Choroid plexus epithelial cell (primary cell): ENCODE measurements around the gene SRMS.

Experiments used
- DNase-seq: peaks from one replicate; pipeline ENCODE4 v3.0.0-alpha.2; 2010; ENCODE audit warnings: low read depth
- H3K4me3 ChIP-seq: 2 replicates; pipeline ENCODE4 v1.5.1; 2011; ENCODE audit warnings: low read depth, mild to moderate bottlenecking, control low read depth, low read length, moderate library complexity
- TF ChIP-seq, protein P1 (sequence below): conservative IDR thresholded peaks from 2 replicates; pipeline ENCODE4 v1.5.1; 2011; ENCODE audit warnings: low read depth, mild to moderate bottlenecking, control low read depth, inconsistent platforms, low read length, moderate library complexity

SRMS gene

DNA sequence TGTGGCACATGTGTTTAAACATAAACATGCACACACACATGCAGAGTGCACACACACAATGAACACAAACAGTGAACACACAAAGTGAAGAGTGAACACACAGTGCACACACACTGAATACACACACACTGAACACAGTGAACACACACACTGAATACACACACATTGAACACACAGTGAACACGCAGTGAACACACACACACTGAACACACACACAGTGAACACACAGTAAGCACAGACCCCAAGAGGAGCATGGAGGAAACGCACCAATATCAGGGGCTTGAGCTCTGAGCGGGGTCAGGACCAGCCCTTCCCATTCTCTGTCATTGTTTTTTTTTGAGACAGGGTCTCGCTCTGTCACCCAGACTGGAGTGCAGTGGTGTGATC is 43.6 kb upstream of the SRMS start:
- no peak for DNase-seq
- TF ChIP-seq, protein P1, sequence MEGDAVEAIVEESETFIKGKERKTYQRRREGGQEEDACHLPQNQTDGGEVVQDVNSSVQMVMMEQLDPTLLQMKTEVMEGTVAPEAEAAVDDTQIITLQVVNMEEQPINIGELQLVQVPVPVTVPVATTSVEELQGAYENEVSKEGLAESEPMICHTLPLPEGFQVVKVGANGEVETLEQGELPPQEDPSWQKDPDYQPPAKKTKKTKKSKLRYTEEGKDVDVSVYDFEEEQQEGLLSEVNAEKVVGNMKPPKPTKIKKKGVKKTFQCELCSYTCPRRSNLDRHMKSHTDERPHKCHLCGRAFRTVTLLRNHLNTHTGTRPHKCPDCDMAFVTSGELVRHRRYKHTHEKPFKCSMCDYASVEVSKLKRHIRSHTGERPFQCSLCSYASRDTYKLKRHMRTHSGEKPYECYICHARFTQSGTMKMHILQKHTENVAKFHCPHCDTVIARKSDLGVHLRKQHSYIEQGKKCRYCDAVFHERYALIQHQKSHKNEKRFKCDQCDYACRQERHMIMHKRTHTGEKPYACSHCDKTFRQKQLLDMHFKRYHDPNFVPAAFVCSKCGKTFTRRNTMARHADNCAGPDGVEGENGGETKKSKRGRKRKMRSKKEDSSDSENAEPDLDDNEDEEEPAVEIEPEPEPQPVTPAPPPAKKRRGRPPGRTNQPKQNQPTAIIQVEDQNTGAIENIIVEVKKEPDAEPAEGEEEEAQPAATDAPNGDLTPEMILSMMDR = no peak
- no peak overlapping the region for H3K4me3 ChIP-seq

DNA sequence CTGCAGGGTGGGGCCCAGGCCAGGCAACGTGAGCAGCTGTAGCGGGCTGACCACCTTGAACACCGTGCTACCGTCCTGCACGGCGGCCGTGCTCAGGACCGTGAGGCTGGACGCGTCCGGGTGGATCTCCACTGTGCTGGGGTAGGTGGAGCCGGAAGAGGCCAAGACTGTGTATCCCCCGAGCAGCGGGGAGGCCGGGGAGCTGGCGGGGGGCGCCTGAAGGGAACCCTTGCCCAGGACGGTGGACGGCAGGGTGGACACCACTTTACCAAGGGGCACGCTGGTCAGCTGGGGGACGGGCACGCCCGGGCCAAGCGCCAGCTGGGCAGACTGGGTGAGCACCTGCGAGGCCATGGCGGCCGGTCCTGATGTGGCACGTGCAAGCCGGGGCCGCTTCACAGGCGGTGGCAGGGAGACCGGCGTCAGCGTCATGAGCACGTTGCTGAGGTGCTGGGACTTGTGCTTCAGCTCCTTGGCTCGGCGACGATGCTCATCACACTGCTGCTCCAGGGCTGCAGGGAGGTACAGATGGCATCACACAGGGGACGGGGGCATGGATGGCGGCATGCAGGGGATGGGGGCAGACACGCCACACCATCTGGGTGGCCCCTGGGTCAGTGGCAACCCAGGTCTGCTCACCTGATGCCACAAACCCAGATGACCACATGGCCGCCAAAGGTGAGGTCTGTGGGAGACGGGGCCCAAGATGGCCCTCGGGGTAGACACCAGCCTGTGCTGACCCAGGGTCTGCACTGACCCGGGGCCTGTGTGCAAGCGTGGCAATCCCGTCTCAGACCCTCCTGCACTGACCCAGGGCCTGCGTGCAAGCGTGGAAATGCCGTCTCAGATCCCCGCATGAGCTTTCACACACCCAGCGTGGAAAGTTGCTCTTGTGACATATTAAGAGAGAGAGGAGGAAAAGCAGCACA is 42.9 kb upstream of the SRMS start:
- DNase-seq = no peak
- TF ChIP-seq, protein P1 = no peak
- no peak overlapping the region for H3K4me3 ChIP-seq

DNA sequence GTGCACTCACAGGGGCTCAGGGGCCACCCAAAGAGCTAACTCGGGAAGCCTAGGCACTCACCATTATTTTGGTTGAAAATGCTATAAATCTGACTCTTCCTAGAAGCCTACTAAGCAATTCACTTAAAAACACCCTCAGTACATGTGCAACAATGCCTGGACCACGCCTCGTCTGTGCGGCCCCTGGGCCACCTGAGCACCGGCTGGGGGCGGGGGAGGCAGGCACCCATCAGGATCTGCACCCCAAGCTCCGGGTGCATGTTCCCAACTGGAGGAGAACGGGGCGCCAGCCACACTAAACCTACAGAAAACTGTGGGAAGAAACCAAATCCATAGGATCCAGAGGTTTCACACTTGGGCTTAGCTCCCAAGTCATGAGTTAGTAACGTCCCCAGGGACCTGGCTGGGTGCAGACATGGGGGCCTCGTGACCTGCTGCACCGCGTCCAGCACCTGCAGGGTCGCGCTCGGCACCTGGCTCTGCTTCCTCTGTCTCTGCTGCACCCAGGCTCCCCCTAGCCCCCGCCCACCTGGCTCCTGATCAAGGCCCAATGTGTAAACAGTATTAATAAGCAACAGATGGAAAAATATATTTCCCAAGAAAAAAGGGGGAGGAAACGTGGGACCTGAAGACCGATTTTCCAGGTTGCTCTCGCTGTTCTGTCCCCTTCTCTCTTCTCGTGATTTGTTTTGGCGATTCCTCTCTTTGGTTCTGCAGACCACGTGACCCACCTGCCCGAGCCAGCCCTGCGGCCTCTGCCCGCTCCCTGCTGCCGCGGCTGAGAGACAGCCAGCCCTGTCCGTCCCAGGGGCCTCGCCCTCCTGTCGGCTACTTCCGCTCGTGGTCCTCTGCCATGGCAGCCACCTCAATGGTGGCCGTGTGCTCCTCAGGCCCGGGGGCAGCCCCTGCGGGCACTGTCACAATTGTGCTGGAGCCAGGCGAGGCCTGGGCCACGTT is 42.0 kb upstream of the SRMS start:
- DNase-seq = no peak
- TF ChIP-seq, protein P1 = no peak
- no peak overlapping the region for H3K4me3 ChIP-seq

GRCh38 chr20:63588641-63589041 is 41.1 kb upstream of the SRMS start:
- TF ChIP-seq, protein P1 = no peak
- DNase-seq = no peak

GRCh38 chr20:63587776-63588591 is 40.4 kb upstream of the SRMS start:
- DNase-seq = no peak
- H3K4me3 ChIP-seq = no peak overlapping the region
- TF ChIP-seq, protein P1 = no peak

More at GRCh38 chr20:63588641-63589041, 41.1 kb upstream of the SRMS start:
- H3K4me3 ChIP-seq = no peak overlapping the region

DNA sequence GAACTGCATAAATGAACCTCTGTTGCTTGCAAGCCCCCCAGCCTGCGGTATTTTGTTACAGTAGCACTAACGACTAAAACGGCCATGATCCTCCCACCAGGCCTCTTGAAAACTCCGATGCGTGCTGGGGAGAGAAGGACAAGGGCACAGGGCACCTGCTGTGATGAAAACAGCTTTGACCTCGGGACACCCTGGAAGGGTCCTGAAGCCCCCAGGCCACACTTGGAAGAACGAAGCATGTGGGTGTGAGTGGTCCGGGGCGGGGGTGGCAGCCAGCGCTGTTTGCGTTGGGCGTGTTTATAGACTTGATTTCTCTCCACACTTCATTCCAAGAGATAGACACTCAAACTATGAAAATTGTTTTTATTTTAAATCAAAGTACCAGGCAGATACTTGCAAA is 39.7 kb upstream of the SRMS start:
- H3K4me3 ChIP-seq = no peak overlapping the region
- no peak for DNase-seq
- TF ChIP-seq, protein P1 = no peak
